ENCODE measurements around the gene IGSF8. TPM values are rescaled to one million over a fixed set of nuclear protein-coding genes. Genes with fewer than 3 reads are reported as not detected.

Gene IGSF8
- total RNA-seq, 1 experiment from 2014 or later = 101 TPM

GRCh38 chr1:160081261-160081936, 17.0 kb downstream of the IGSF8 start, which contains the start of gene KCNJ9:
Gene KCNJ9 (plus strand): TSS chr1:160081538. CDS start chr1:160084031, 2,493 bp downstream.
- no peaks in the 10 kb centered on the region for H3K36me3 Mint-ChIP-seq
- POLR2A ChIA-PET = interaction anchor here (0.9 kb wide), 1 partner anchor 50 kb away, joined by 3 read pairs; no protein-coding TSS in a partner anchor
- ATAC-seq (no peak), DNase-seq (ENCODE audit: low spot score) (no peak)
- CTCF ChIA-PET = interaction anchor here (0.6 to 29.5 kb wide), 11 partner anchors 14 to 210 kb away, joined by 3 to 978 read pairs (median 4); no protein-coding TSS in a partner anchor
- H3K4me1 Mint-ChIP-seq = peaks cover 16% of the 10 kb centered on the region
- no peaks in the 10 kb centered on the region for H3K9me3 Mint-ChIP-seq
- H3K4me3 Mint-ChIP-seq = no peak within 1 kb of the TSS
- peaks cover 84% of the 10 kb centered on the region for H3K27me3 Mint-ChIP-seq (ENCODE audit: low read depth)
- no peak for TF ChIP-seq FOXJ3 (CRISPR knock-in tag; IDR thresholded peaks at IDR 0.05; ENCODE audit: borderline replicate concordance)
- TF ChIP-seq NFE2L1 (CRISPR knock-in tag; IDR thresholded peaks at IDR 0.05) = no peak
- no peak for TF ChIP-seq ZSCAN18 (CRISPR knock-in tag; IDR thresholded peaks at IDR 0.05)
- TF ChIP-seq ZNF532 (CRISPR knock-in tag; IDR thresholded peaks at IDR 0.05; ENCODE audit: borderline replicate concordance) = no peak
- TF ChIP-seq GTF2I (CRISPR knock-in tag; conservative IDR thresholded peaks at IDR 0.05) = no peak
- no peak for TF ChIP-seq ZNF121 (CRISPR knock-in tag; IDR thresholded peaks at IDR 0.05)
- TF ChIP-seq CTCF (IDR thresholded peaks at IDR 0.05) = no peak
- no peak for TF ChIP-seq KAT7 (CRISPR knock-in tag; IDR thresholded peaks at IDR 0.05; ENCODE audit: borderline replicate concordance)
- no peak for TF ChIP-seq SOX15 (CRISPR knock-in tag; IDR thresholded peaks at IDR 0.05)
- no peak for TF ChIP-seq E2F1 (CRISPR knock-in tag; IDR thresholded peaks at IDR 0.05)
- no peak for TF ChIP-seq MXD4 (CRISPR knock-in tag; IDR thresholded peaks at IDR 0.05; ENCODE audit: borderline replicate concordance)
- TF ChIP-seq GRHL2 (CRISPR knock-in tag; IDR thresholded peaks at IDR 0.05; ENCODE audit: insufficient replicate concordance, severe bottlenecking) = no peak
- TF ChIP-seq IRF1 (CRISPR knock-in tag; IDR thresholded peaks at IDR 0.05) = no peak
- TF ChIP-seq USF2 (CRISPR knock-in tag; IDR thresholded peaks at IDR 0.05) = no peak
- no peak within 1 kb of the TSS for H3K27ac Mint-ChIP-seq

Measured in WTC11 (cell line).